CD14-positive monocyte (primary cell): Measurements from ENCODE around the gene SLC22A1. TPM values are rescaled to one million over a fixed set of nuclear protein-coding genes. Genes with fewer than 3 reads are reported as not detected.
A peak's percentile ranks its signal among the peaks of the same experiment; 100 is the strongest.

Experiments
- DNase-seq, 3 donors: peaks; one replicate each; pipeline ENCODE4 v3.0.0-alpha.2; 2011 to 2022
- H2AFZ ChIP-seq: 2 replicates; pipeline ENCODE4 v1.6.0; 2012; ENCODE audit warnings: mild to moderate bottlenecking, low read depth, low read length, inconsistent platforms; ENCODE audit not compliant: insufficient read depth, poor library complexity, severe bottlenecking
- H3K27ac ChIP-seq, 2 donors: 1 replicate in 1 of 2; 2 replicates in 1 of 2; pipeline ENCODE4 v1.5.1; 2012 to 2013; ENCODE audit warnings: low read length in 2 of 2, control low read depth in 1 of 2, inconsistent platforms in 1 of 2, low read depth in 1 of 2, mild to moderate bottlenecking in 1 of 2
- H3K27me3 ChIP-seq, 2 donors: one replicate each; pipeline versions ENCODE4 v1.6.0 to v1.6.1; 2011 to 2013; ENCODE audit warnings: low read length in 2 of 2; ENCODE audit not compliant: control insufficient read depth in 2 of 2, insufficient read depth in 2 of 2
- H3K36me3 ChIP-seq, 2 donors: replicated peaks in 1 of 2; 1 replicate in 1 of 2; 2 replicates in 1 of 2; pipeline versions ENCODE4 v1.5.1 to v1.6.1; 2012 to 2013; ENCODE audit warnings: low read length in 2 of 2, control low read depth in 1 of 2, inconsistent platforms in 1 of 2, mild to moderate bottlenecking in 1 of 2; ENCODE audit not compliant: insufficient read depth in 2 of 2, control insufficient read depth in 1 of 2
- H3K4me1 ChIP-seq, 2 donors: 1 replicate in 1 of 2; 2 replicates in 1 of 2; pipeline versions ENCODE4 v1.5.1 to v1.6.1; 2012 to 2013; ENCODE audit warnings: low read length in 2 of 2, control low read depth in 1 of 2, inconsistent platforms in 1 of 2, mild to moderate bottlenecking in 1 of 2, moderate library complexity in 1 of 2; ENCODE audit not compliant: insufficient read depth in 2 of 2, control insufficient read depth in 1 of 2
- H3K4me2 ChIP-seq: replicated peaks from 2 replicates; pipeline ENCODE3; 2012; ENCODE audit warnings: low read length, moderate library complexity, mild to moderate bottlenecking; ENCODE audit not compliant: poor library complexity, severe bottlenecking; ENCODE audit errors: extremely low read depth
- H3K4me3 ChIP-seq, 3 experiments: fragments of 200-600 bp in 1 of 3; sonication (generic) in 1 of 3; replicated peaks in 1 of 3; 1 replicate in 2 of 3; 2 replicates in 1 of 3; pipeline ENCODE4 v1.5.1; 2011 to 2013; ENCODE audit warnings: low read length in 3 of 3, mild to moderate bottlenecking in 3 of 3, control low read depth in 2 of 3, low read depth in 2 of 3, inconsistent platforms in 1 of 3, moderate library complexity in 1 of 3
- H3K79me2 ChIP-seq: 2 replicates; pipeline ENCODE4 v1.6.0; 2012; ENCODE audit warnings: mild to moderate bottlenecking, control low read depth, inconsistent platforms, low read length, moderate library complexity; ENCODE audit not compliant: insufficient read depth
- H3K9ac ChIP-seq: 2 replicates; pipeline ENCODE4 v1.6.0; 2017; ENCODE audit warnings: low read length, mild to moderate bottlenecking; ENCODE audit not compliant: insufficient read depth, poor library complexity, severe bottlenecking
- H3K9me3 ChIP-seq, 2 donors: replicated peaks in 1 of 2; 1 replicate in 1 of 2; 2 replicates in 1 of 2; pipeline versions ENCODE4 v1.5.1 to v1.6.1; 2012 to 2013; ENCODE audit warnings: low read length in 2 of 2, control low read depth in 1 of 2; ENCODE audit not compliant: control insufficient read depth in 1 of 2, insufficient read depth in 1 of 2
- H4K20me1 ChIP-seq: 2 replicates; pipeline ENCODE4 v1.6.0; 2012; ENCODE audit warnings: mild to moderate bottlenecking, low read length, control low read depth, moderate library complexity; ENCODE audit not compliant: insufficient read depth
- H3K27ac Mint-ChIP-seq, 7 donors: one replicate each; pipeline ENCODE4 v1.8.0; 2020; ENCODE audit warnings: mild to moderate bottlenecking in 7 of 7, mixed read lengths in 7 of 7, moderate library complexity in 6 of 7, inconsistent platforms in 2 of 7
- H3K27me3 Mint-ChIP-seq, 3 donors: one replicate each; pipeline ENCODE4 v1.8.0; 2021 to 2022; ENCODE audit warnings: low read depth in 3 of 3, mild to moderate bottlenecking in 3 of 3, mixed read lengths in 3 of 3, moderate library complexity in 3 of 3, inconsistent platforms in 1 of 3
- H3K36me3 Mint-ChIP-seq, 2 donors: one replicate each; pipeline ENCODE4 v1.8.0; 2020; ENCODE audit warnings: mixed read lengths in 2 of 2, inconsistent platforms in 1 of 2, mild to moderate bottlenecking in 1 of 2
- H3K4me1 Mint-ChIP-seq: one replicate; pipeline ENCODE4 v1.8.0; 2020; ENCODE audit warnings: mild to moderate bottlenecking, mixed read lengths
- H3K4me3 Mint-ChIP-seq, 2 donors: one replicate each; pipeline ENCODE4 v1.8.0; 2020; ENCODE audit warnings: mild to moderate bottlenecking in 2 of 2, mixed read lengths in 2 of 2, moderate library complexity in 1 of 2
- H3K9me3 Mint-ChIP-seq, 7 donors: one replicate each; pipeline ENCODE4 v1.8.0; 2020 to 2022; ENCODE audit warnings: mixed read lengths in 7 of 7, mild to moderate bottlenecking in 6 of 7, moderate library complexity in 6 of 7, inconsistent platforms in 2 of 7
- WGBS: methylation state at CpG from one replicate; pipeline ENCODE4 v1.1.5; 2013; ENCODE audit warnings: missing lambda C conversion rate; ENCODE audit not compliant: insufficient coverage; 5-methylcytosine and 5-hydroxymethylcytosine counted together
- intact Hi-C, 2 donors: fragments of 100-400 bp; cut with micrococcal nuclease; formaldehyde crosslinking; loops; one replicate each; pipeline versions ENCODE4 v1.15.0 to v1.15.1; 2023
- polyA plus RNA-seq, 3 donors: library from polyadenylated mRNA; depleted of rRNA in 1 of 3; unstranded in 2 of 3; stranded (reverse) in 1 of 3; fragments of 300-500 nt in 2 of 3; fragments of >200 nt in 1 of 3; fragmentation: Illumina TruSeq in 2 of 3; gene quantifications; 1 replicate in 2 of 3; 2 replicates in 1 of 3; pipeline ENCODE4 v1.2.3, GENCODE V29; 2012 to 2021
- TF ChIP-seq, protein P1 (sequence below): fragments of 200-600 bp; IDR thresholded peaks from one replicate; pipeline ENCODE4 v1.8.0; 2022; ENCODE audit warnings: antibody characterized with exemption, mild to moderate bottlenecking

The SLC22A1 gene
- polyA plus RNA-seq, 3 donors = 0.36 to 0.48 TPM; not detected in 1

DNA sequence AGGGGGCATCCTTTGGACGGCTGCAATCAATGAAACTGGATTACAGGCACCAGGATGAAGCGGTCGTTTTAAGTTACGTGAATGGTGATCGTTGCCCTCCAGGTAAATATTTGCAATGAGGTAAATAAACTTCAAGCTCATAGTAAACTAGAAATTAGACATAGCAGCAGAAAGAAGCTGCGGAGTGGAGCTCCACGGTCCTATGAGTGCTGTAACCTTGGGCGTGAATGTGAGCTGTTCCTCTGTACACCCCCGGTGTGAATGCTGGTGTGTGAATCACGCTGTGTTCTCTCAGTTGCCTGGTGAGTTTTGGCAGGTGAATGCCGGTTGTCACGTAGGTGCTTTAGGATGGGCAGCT is 42.0 kb upstream of the SLC22A1 start:
- peaks cover 4 to 19% (median 7%) of the 10 kb centered on the region in 7 donors for H3K9me3 Mint-ChIP-seq
- Histone ChIP-seq H3K27me3 (no peaks in the 10 kb centered on the region), H3K4me3 (no peak overlapping the region), H2AFZ (no peak overlapping the region), H3K79me2 (no peaks in the 10 kb centered on the region), H3K9me3 (peaks cover 7 to 10% of the 10 kb centered on the region in 2 donors), H3K4me2 (no peak overlapping the region), H3K4me1 (no peaks in the 10 kb centered on the region), H3K9ac (no peak overlapping the region), H3K36me3 (peaks cover 97 to 100% of the 10 kb centered on the region in 2 donors), H4K20me1 (peaks cover 81% of the 10 kb centered on the region), H3K27ac (no peak overlapping the region)
- 96% methylated on average over 12 of the region's 12 CpGs for WGBS
- intact Hi-C loops = no loop called here
- peaks cover 0 to 3% (median 2%) of the 10 kb centered on the region in 3 donors for H3K27me3 Mint-ChIP-seq
- no peak overlapping the region for H3K4me3 Mint-ChIP-seq
- TF ChIP-seq, protein P1, sequence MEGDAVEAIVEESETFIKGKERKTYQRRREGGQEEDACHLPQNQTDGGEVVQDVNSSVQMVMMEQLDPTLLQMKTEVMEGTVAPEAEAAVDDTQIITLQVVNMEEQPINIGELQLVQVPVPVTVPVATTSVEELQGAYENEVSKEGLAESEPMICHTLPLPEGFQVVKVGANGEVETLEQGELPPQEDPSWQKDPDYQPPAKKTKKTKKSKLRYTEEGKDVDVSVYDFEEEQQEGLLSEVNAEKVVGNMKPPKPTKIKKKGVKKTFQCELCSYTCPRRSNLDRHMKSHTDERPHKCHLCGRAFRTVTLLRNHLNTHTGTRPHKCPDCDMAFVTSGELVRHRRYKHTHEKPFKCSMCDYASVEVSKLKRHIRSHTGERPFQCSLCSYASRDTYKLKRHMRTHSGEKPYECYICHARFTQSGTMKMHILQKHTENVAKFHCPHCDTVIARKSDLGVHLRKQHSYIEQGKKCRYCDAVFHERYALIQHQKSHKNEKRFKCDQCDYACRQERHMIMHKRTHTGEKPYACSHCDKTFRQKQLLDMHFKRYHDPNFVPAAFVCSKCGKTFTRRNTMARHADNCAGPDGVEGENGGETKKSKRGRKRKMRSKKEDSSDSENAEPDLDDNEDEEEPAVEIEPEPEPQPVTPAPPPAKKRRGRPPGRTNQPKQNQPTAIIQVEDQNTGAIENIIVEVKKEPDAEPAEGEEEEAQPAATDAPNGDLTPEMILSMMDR = no peak
- no peak for DNase-seq
- H3K27ac Mint-ChIP-seq = no peak overlapping the region
- H3K36me3 Mint-ChIP-seq = peaks cover 96 to 100% of the 10 kb centered on the region in 2 donors
- no peaks in the 10 kb centered on the region for H3K4me1 Mint-ChIP-seq

DNA sequence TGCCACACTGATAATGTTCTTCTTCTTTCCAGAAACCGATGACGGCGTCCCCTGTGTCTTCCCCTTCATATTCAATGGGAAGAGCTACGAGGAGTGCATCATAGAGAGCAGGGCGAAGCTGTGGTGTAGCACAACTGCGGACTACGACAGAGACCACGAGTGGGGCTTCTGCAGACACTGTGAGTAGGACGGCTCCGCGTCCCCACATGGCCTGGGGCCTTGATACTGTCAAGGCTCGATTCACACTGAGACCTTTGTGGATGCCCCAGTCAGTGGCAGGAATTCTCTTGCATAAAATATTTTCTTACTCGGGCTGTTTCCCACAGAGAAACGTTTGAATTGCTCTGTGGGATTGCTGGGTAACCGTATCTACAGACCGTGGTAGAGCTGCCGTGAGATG is 41.5 kb upstream of the SLC22A1 start:
- Mint-ChIP-seq H3K4me3 (no peak overlapping the region), H3K27ac (peak overlapping the region in 1 of 7 donors; percentile 35), H3K36me3 (peaks cover 96 to 100% of the 10 kb centered on the region in 2 donors), H3K4me1 (no peaks in the 10 kb centered on the region), H3K27me3 (peaks cover 0 to 4% (median 2%) of the 10 kb centered on the region in 3 donors), H3K9me3 (peaks cover 4 to 19% (median 7%) of the 10 kb centered on the region in 7 donors)
- H4K20me1 ChIP-seq = peaks cover 81% of the 10 kb centered on the region
- intact Hi-C loops = no loop called here
- no peaks in the 10 kb centered on the region for H3K79me2 ChIP-seq
- H3K9ac ChIP-seq = no peak overlapping the region
- peaks cover 97 to 100% of the 10 kb centered on the region in 2 donors for H3K36me3 ChIP-seq
- no peak overlapping the region for H3K4me3 ChIP-seq
- 99% methylated on average over 17 of the region's 17 CpGs for WGBS
- DNase-seq = no peak
- H3K9me3 ChIP-seq = peaks cover 7 to 10% of the 10 kb centered on the region in 2 donors
- TF ChIP-seq, protein P1 = no peak
- no peaks in the 10 kb centered on the region for H3K4me1 ChIP-seq
- no peak overlapping the region for H3K27ac ChIP-seq
- H2AFZ ChIP-seq = no peak overlapping the region
- H3K4me2 ChIP-seq = no peak overlapping the region
- H3K27me3 ChIP-seq = no peaks in the 10 kb centered on the region
